GM12878 (cell line): Measurements from ENCODE around the gene RGS19.

ENCODE experiments used
- ATF7 ChIP-seq: fragments of 450-650 bp; IDR thresholded peaks from 2 replicates; pipeline ENCODE4 v1.6.1; 2016; ENCODE audit warnings: low read depth, mild to moderate bottlenecking
- BCL11A ChIP-seq: IDR thresholded peaks from 2 replicates; pipeline ENCODE4 v1.6.1; 2011; ENCODE audit warnings: low read depth, low read length
- BHLHE40 ChIP-seq, 2 experiments: fragments of 450-650 bp in 1 of 2; IDR thresholded peaks; 2 replicates each; pipeline ENCODE4 v1.6.1; 2011 to 2017; ENCODE audit warnings: low read depth in 2 of 2, borderline replicate concordance in 1 of 2, improper control_type of control experiment in 1 of 2, low read length in 1 of 2, mild to moderate bottlenecking in 1 of 2
- CTCF ChIP-seq, 3 experiments: IDR thresholded peaks in 2 of 3; conservative IDR thresholded peaks in 1 of 3; 2 replicates each; pipeline ENCODE4 v1.5.1; 2011; ENCODE audit warnings: low read depth in 3 of 3, low read length in 3 of 3, mild to moderate bottlenecking in 3 of 3, control low read depth in 2 of 3, moderate library complexity in 2 of 3, inconsistent platforms in 1 of 3, mixed read lengths in 1 of 3; ENCODE audit not compliant: control insufficient read depth in 2 of 3, insufficient read depth in 1 of 3; ENCODE audit errors: extremely low read depth in 1 of 3
- EP300 ChIP-seq, 2 experiments: fragments of 150-350 bp in 1 of 2; IDR thresholded peaks; 2 replicates each; pipeline ENCODE4 v1.6.1; 2011 to 2012; ENCODE audit warnings: low read depth in 2 of 2, low read length in 2 of 2, borderline replicate concordance in 1 of 2, improper control_type of control experiment in 1 of 2, inconsistent platforms in 1 of 2; ENCODE audit not compliant: control insufficient read depth in 1 of 2
- EZH2 ChIP-seq: IDR thresholded peaks from 2 replicates; pipeline ENCODE4 v1.6.1; 2012; ENCODE audit warnings: low read depth, mild to moderate bottlenecking, control low read depth, inconsistent platforms, low read length, borderline replicate concordance; ENCODE audit not compliant: control insufficient read depth
- FOXM1 ChIP-seq: IDR thresholded peaks from 2 replicates; pipeline ENCODE4 v1.6.1; 2012; ENCODE audit warnings: low read depth, mild to moderate bottlenecking, inconsistent platforms, low read length, moderate library complexity
- NRF1 ChIP-seq: conservative IDR thresholded peaks from 2 replicates; pipeline ENCODE4 v1.6.1; 2011; ENCODE audit warnings: mild to moderate bottlenecking, low read depth, low read length, improper control_type of control experiment
- POLR2AphosphoS5 ChIP-seq: IDR thresholded peaks from 2 replicates; pipeline ENCODE4 v1.6.1; 2011; ENCODE audit warnings: mild to moderate bottlenecking, low read length, inconsistent platforms
- TAF1 ChIP-seq: IDR thresholded peaks from 2 replicates; pipeline ENCODE4 v1.6.1; 2011; ENCODE audit warnings: mild to moderate bottlenecking, low read depth, low read length, borderline replicate concordance
- ZNF384 ChIP-seq: IDR thresholded peaks from 2 replicates; pipeline ENCODE4 v1.6.1; 2012; ENCODE audit warnings: low read depth, mild to moderate bottlenecking, low read length, improper control_type of control experiment, borderline replicate concordance
- ZZZ3 ChIP-seq: IDR thresholded peaks from 2 replicates; pipeline ENCODE4 v1.6.1; 2011; ENCODE audit warnings: low read depth; ENCODE audit not compliant: control insufficient read depth, insufficient read length
- TF ChIP-seq, protein P1 (sequence below): IDR thresholded peaks from 2 replicates; pipeline ENCODE4 v1.6.1; 2012; ENCODE audit warnings: low read length, inconsistent platforms

DNA sequence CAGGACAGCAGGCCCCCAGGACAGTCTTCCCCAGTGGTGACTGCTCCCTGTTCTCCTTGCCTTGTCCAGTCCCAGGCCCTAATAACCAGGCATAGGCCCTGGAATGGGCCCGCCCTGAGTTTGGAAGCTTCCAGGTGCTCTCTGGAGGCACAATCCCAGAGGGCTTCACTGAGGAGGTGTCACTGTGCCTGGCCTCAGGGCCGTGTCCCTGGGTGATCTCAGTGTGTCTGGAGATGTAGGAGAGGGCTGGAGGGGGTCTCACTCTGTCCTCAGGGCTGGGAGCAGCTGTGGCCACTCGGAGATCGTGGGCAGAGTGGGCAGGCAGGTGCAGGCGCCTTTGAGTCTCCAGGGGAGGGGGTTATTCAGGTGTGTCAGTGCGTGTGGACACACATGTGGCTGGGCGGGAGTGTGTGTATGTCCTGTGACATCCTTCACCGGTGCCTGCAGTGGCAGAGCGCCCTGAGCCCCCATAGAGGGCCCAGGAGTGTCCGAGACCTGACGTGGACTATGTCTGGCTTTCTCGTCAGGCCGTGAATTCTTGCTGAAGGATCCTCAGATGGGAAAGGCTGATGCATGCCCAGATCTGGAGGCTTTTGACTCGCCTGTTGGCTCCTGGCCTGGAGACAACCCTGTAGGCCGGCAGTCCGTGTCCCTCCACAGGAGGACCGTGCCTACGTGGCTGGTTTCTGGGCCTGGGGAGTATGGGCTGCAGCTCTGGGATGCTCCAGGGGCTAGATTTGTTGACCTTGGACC is 33.5 kb upstream of the RGS19 start:
- no peak for TF ChIP-seq FOXM1
- no peak for TF ChIP-seq ZZZ3
- TF ChIP-seq EP300 (IDR thresholded peaks at IDR 0.05; ENCODE audit: borderline replicate concordance in 1 of 2, control insufficient read depth in 1 of 2, low read depth in 2 of 2, low read length in 2 of 2), result no peak
- TF ChIP-seq EZH2, result no peak
- no peak for TF ChIP-seq CTCF (IDR thresholded peaks at IDR 0.05 in 2 of 3, conservative IDR thresholded peaks at IDR 0.05 in 1 of 3; ENCODE audit: control insufficient read depth in 2 of 3, extremely low read depth in 1 of 3, insufficient read depth in 1 of 3, low read depth in 3 of 3, low read length in 3 of 3)
- TF ChIP-seq NRF1, result no peak
- no peak for TF ChIP-seq ATF7
- no peak for TF ChIP-seq TAF1
- TF ChIP-seq, protein P1, sequence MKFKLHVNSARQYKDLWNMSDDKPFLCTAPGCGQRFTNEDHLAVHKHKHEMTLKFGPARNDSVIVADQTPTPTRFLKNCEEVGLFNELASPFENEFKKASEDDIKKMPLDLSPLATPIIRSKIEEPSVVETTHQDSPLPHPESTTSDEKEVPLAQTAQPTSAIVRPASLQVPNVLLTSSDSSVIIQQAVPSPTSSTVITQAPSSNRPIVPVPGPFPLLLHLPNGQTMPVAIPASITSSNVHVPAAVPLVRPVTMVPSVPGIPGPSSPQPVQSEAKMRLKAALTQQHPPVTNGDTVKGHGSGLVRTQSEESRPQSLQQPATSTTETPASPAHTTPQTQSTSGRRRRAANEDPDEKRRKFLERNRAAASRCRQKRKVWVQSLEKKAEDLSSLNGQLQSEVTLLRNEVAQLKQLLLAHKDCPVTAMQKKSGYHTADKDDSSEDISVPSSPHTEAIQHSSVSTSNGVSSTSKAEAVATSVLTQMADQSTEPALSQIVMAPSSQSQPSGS, result no peak
- TF ChIP-seq BHLHE40 (IDR thresholded peaks at IDR 0.05; ENCODE audit: borderline replicate concordance in 1 of 2, low read depth in 2 of 2, low read length in 1 of 2), result no peak
- TF ChIP-seq ZNF384, result no peak
- TF ChIP-seq BCL11A, result no peak
- TF ChIP-seq POLR2AphosphoS5, result no peak
